Measurements from ENCODE around the gene LCTL.

The LCTL gene

DNA sequence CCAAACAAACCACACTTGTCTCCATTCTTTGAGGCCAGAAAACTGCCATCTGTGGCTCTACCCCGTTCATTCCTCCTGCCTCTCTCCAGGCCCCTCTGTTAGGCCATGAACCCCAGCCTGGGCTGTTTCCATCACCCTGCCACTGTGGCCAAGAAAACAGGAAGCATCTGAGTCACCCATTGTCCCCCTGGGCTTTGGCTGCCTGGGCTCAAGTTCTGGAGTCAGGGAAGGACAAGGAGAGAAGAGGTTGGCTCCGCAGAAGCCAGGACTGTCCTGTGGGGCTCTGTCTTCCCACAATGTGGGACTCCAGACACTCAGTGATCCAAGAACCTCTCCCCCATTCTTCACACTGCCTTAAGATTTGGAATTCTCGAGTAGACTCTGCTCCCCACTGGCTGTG lies 14.8 kb upstream of the LCTL start:
- Mint-ChIP-seq H3K27me3 (ENCODE audit: low read depth) (peaks cover 4% of the 10 kb centered on the region), H3K4me1 (peaks cover 5% of the 10 kb centered on the region), H3K4me3 (no peak overlapping the region), H3K27ac (no peak overlapping the region), H3K9me3 (no peaks in the 10 kb centered on the region), H3K36me3 (ENCODE audit: low read depth) (no peaks in the 10 kb centered on the region)
- TF ChIP-seq, protein P1, sequence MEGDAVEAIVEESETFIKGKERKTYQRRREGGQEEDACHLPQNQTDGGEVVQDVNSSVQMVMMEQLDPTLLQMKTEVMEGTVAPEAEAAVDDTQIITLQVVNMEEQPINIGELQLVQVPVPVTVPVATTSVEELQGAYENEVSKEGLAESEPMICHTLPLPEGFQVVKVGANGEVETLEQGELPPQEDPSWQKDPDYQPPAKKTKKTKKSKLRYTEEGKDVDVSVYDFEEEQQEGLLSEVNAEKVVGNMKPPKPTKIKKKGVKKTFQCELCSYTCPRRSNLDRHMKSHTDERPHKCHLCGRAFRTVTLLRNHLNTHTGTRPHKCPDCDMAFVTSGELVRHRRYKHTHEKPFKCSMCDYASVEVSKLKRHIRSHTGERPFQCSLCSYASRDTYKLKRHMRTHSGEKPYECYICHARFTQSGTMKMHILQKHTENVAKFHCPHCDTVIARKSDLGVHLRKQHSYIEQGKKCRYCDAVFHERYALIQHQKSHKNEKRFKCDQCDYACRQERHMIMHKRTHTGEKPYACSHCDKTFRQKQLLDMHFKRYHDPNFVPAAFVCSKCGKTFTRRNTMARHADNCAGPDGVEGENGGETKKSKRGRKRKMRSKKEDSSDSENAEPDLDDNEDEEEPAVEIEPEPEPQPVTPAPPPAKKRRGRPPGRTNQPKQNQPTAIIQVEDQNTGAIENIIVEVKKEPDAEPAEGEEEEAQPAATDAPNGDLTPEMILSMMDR (IDR thresholded peaks at IDR 0.05; ENCODE audit: unreplicated experiment in 3 of 3): no peak

DNA sequence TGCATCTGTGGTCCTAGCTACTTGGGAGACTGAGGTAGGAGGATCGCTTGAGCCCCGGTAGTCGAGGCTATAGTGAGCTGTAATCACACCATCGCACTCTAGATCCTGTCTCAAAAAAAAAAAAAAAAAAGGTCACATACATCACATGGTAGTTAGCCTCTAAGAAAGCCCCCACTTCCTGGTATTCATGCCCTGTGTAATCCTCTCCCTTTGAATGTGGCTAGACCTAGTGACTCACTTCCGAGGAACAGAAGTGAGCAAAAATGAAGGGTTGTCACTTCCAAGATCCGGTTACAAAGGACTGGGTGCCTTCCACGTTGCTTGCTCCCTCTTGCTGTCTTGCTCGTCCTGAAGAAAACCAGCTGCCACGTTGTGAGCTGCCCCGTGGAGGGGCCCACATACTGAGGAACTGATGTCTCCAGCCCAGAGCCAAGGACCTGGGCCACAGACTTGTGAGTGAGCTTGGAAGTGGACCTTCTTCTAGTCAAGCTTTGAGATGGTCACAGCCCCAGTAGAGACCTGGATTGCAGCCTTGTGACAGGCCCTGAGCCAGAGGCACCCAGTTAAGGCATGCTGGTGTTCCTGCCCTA lies 12.6 kb upstream of the LCTL start:
- Mint-ChIP-seq H3K4me3 (no peak overlapping the region), H3K27ac (no peak overlapping the region), H3K9me3 (no peaks in the 10 kb centered on the region), H3K4me1 (peaks cover 19% of the 10 kb centered on the region), H3K36me3 (ENCODE audit: low read depth) (no peaks in the 10 kb centered on the region), H3K27me3 (ENCODE audit: low read depth) (no peaks in the 10 kb centered on the region)
- TF ChIP-seq, protein P1 (IDR thresholded peaks at IDR 0.05; ENCODE audit: unreplicated experiment in 3 of 3): no peak

DNA sequence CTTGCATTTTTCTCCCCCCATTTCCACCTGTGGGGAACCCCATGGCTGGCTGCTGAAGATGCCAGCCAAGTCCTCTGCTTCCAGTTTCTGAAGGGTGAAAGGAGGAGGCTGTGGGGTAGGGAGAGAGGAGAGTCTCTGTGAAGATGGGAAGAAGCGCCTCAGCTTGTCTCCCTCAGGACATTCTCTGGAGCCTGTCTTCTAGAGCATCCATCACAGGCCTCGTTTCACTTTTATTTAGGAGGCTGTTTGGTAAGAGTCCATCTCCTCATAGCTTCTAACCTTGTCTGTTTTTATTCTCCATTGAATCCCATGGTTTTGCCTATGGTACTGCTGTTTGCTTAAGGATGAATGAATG lies 8.8 kb upstream of the LCTL start:
- Mint-ChIP-seq H3K27me3 (ENCODE audit: low read depth) (peaks cover 3% of the 10 kb centered on the region), H3K36me3 (ENCODE audit: low read depth) (no peaks in the 10 kb centered on the region), H3K4me1 (peaks cover 15% of the 10 kb centered on the region), H3K9me3 (no peaks in the 10 kb centered on the region), H3K4me3 (no peak overlapping the region), H3K27ac (peak overlapping the region in 1 of 3 experiments; percentile 82)
- TF ChIP-seq, protein P1 (IDR thresholded peaks at IDR 0.05; ENCODE audit: unreplicated experiment in 3 of 3): no peak

DNA sequence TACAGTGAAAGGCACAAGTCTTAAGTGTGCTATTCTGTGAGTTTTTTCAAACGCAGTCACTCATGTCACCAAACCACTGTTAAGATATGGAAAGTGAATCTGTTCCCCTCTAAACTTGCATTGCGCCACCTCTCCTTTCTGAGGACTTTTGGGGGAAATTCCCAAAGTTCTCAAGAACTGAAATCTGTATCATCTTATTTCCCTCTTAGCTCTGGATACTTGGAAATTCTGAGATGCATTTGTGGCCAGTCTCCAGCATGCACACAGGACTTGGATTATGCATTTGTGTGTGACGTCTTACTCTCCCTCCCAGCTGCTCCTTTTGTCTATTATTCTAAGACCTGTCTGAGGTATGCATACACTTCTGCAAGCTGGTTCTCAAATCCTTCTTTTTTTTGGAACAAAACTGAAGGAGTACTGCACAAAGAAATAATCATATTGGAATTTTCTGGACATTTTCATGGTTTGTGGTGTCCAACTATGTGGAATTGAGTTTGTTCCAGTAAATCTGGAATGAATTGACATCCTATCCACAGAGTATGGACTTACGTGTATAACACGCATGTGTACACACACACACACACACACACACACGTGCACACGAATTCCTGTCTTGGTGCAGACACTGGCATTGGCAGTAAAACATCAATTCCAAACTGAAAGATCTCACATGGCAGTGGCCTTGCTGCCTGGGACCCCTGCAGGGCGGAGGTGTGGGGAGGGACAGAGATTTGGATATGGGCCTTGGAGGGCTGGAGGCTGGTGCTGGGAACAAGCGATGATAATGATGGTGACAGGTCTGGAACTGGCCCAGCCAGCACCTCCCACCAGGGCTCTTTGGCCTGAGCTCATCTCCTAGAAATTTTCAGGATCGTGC lies 8.2 kb upstream of the LCTL start:
- H3K27ac Mint-ChIP-seq: peak overlapping the region in 2 of 3 experiments; percentile 82 to 96
- H3K4me3 Mint-ChIP-seq: no peak overlapping the region
- peaks cover 3% of the 10 kb centered on the region for H3K27me3 Mint-ChIP-seq (ENCODE audit: low read depth)
- H3K4me1 Mint-ChIP-seq: peaks cover 15% of the 10 kb centered on the region
- H3K9me3 Mint-ChIP-seq: no peaks in the 10 kb centered on the region
- H3K36me3 Mint-ChIP-seq (ENCODE audit: low read depth): no peaks in the 10 kb centered on the region
- TF ChIP-seq, protein P1 (IDR thresholded peaks at IDR 0.05; ENCODE audit: unreplicated experiment in 3 of 3): no peak

DNA sequence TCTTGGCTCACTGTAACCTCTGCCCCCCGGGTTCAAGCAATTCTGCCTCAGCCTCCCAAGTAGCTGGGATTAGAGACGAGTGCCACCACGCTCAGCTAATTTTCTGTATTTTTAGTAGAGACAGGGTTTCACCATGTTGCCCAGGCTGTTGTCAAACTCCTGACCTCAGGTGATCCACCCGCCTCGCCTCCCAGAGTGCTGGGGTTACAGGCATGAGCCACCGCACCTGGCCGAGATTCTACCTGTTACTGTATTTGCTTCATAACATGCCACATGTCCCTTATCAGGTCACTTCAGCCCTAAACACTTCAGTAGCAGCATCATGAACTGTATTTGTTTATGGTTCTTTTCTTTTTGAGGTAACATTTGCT lies 7.5 kb upstream of the LCTL start:
- Mint-ChIP-seq H3K4me1 (peaks cover 15% of the 10 kb centered on the region), H3K4me3 (no peak overlapping the region), H3K27me3 (ENCODE audit: low read depth) (peaks cover 3% of the 10 kb centered on the region), H3K9me3 (no peaks in the 10 kb centered on the region), H3K36me3 (ENCODE audit: low read depth) (no peaks in the 10 kb centered on the region), H3K27ac (peak overlapping the region in 2 of 3 experiments; percentile 82 to 96)
- TF ChIP-seq, protein P1 (IDR thresholded peaks at IDR 0.05; ENCODE audit: unreplicated experiment in 3 of 3): no peak
